Fibroblast of skin of right quadriceps (primary cell): ENCODE results near the gene SAFB.

Experiments used
- DNase-seq: peaks from one replicate; pipeline ENCODE4 v3.0.0-alpha.2; 2013

SAFB gene

DNA sequence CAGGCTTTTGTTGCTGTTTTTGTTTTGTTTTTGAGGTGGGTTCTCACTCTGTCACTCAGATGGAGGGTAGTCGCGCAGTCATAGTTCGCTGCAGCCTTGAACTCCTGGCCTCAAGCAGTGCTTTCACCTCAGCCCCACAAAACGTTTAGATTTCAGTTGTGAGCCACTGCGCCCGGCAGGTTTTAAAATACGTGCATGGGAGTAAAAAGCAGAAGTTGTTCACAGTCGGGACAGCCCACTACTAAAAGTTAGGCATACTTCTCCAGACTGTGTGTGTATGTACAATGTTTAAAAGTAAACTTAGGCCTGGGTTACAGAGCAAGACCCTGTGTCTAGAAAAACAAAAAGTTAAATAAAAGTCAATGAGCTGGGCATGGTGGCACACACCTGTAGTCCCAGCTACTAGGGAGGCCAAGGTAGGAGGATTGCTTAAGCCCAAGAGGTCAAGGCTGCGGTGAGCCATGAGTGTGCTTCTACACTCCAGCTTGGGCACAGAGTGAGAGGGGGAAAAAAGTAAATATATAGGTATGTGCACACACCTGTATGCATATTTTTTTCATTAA lies 6.1 kb downstream of the SAFB start:
- DNase-seq = no peak

DNA sequence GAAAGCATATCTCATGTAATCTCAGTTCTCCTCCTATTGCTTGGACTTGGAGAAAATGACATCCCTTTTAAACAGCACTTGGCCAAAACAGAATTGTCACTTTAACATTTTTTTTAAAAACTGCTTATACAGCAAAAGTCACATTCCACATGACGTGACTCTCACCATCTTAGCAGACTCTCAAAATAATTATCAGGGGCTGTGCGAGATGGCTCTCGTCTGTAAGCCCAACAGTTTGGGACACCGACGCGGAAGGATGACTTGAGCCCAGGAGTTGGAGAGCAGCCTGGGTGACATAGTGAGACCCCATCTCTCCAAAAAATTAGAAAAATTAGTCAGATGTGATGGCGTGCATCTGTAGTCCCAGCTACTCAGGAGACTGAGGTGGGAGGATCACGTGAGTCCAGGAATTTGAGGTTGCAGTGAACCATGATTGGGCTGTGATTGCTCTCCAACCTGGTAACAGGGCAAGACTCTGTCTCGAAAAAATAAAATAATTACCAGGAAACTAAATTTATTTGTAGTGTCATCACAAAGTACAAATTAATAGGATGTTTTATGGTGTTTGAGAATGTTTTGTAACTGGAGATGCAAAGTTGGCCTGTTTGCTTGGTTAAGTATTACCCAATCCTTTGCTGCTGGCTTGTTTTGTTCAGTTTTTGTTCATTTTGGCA lies 8.8 kb downstream of the SAFB start:
- DNase-seq = no peak

- no peak for DNase-seq
Observed at GRCh38 chr19:5632241-5632612, 9.3 kb downstream of the SAFB start.

GRCh38 chr19:5632657-5633056 lies 9.8 kb downstream of the SAFB start:
- no peak for DNase-seq

DNA sequence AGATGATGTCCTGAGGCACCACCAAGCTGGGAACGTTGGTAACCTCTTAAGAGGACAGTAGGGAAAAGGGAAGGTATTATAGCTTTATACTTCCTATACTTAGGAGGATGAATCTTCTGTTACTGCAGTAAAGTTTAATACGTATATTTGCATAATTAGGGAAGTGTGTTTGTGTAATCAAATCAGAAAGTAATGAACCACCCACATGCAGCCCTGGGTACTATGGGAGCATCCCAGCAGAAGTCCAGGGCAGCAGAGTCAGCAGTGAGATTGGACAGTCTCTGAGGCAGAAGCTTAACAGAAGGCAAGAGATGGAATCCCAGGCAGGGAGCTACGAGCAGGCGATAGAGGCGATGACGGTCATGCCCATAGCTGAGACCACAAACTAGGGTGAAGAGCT lies 12.5 kb downstream of the SAFB start:
- no peak for DNase-seq

- peak; percentile 30 for DNase-seq
Observed at GRCh38 chr19:5637971-5638370, 15.1 kb downstream of the SAFB start.

GRCh38 chr19:5641171-5641570 lies 18.3 kb downstream of the SAFB start:
- DNase-seq = no peak

- no peak for DNase-seq
Observed at GRCh38 chr19:5642204-5642603, 19.3 kb downstream of the SAFB start.

GRCh38 chr19:5643060-5643459 lies 20.2 kb downstream of the SAFB start:
- DNase-seq = no peak

DNA sequence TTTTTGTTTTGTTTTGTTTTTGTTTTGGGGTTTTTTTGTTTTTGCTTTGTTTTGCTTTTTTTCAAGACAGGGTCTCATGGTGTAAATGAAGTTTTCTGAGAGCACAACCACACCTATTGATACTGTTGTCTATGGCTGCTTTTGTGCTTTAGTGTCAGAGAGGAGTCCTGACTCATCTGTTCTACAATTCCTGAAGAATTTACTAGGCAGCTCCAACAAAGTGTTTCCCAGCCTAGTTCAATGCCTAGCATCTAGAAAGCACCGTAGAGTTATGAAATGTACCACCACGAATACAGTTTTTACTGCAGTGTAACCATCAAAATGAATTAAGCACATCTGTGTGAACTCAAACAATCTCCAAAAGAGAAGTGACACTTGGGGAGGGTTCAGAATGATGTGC lies 21.2 kb downstream of the SAFB start:
- DNase-seq = no peak

GRCh38 chr19:5645409-5645808 lies 22.5 kb downstream of the SAFB start:
- DNase-seq = no peak

- no peak for DNase-seq
Observed at GRCh38 chr19:5646703-5647102, 23.8 kb downstream of the SAFB start.

DNA sequence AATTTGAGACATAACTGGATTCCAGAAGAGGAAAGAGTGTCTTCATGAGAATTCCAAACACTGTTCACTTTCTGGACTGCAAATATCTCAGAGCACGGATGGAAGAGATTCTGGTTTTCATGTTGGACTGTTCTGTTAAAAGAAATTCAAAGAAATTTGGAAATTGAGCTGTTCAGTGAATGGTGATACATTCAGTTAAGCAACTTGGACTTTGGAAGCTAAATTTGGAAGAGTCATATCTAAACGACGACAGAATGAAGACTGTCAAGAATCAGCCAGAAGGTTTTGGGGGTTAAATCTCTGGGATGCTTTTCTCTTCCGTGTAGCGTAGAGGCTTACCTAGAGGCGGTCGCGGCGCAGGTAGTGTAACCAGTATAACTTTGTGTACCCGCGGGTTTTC lies 25.6 kb downstream of the SAFB start:
- DNase-seq = no peak

DNA sequence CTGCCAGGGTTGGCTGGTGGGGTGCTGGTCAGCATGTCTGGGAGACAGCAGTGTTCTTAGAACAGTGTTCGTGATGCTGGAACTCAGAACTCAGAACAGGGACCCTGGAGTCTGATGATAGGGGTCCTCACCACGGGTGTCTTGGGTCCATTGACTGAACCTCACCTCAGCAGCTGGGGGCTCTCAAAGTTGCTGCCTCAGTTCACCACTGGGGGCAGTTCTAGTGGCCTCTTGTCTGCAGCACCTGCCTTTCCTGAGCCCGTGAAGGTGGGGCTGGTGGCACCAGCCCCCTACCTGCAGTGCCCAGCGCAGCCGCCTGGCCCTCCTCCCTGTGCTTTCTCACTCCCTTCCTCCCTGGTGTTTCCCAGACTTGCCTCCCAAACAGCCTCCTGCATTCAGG lies 28.5 kb downstream of the SAFB start:
- DNase-seq = no peak

DNA sequence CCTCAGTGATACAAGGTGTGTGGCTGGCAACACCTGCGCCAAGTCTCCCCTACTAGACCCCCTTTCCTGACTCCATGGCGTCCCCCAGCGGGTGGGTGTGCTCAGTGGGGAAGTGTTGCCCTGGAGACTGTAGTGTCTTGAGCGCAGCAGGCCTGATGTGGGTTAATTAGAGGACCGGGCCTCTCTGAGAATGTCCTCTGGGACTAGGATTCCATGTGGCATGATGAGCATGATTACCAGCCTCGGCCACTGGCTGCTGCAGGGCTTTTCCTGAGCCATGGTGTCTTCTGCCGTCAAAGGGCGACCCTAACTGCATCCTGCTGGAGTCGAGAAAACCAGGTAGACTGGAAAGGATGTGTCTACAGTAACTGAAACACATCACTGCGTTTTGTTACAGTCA lies 29.4 kb downstream of the SAFB start:
- no peak for DNase-seq

DNA sequence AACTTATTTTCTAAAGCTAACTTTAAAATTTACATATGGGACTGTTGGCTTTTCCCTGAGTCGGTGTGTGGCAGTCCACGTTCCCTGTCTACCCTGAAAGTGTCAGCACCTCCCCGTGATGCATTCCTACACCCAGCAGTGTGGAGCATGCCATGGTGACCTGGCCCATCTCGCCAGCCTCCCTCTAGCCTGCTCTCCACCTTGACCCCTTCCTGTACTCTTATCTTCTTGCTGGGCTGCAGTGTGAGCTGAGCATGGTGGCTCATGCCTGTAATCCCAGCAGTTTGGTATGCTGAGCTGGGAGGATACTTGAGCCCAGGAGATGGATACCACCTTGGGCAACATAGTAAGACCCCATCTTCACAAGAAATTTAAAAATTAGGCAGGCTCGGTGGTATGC lies 32.0 kb downstream of the SAFB start:
- no peak for DNase-seq

DNA sequence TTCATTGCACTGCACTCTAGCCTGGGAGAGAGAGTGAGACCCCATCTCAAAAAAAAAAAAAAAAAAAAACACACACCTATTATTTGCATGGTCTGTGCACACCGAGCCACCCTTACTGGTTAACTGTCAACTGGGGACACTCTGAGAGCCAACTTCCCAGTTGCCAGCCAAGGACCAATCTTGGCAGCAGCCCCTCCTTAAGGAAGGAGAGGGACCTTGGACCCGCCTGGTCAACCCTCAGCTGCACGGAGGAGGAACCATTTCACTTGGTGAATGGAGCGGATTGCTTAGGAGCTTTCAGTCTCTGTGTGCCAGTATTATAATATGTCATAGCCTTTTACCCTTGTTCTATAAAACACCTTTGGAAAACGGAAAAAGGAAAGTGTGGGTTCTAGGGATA lies 32.5 kb downstream of the SAFB start:
- no peak for DNase-seq

DNA sequence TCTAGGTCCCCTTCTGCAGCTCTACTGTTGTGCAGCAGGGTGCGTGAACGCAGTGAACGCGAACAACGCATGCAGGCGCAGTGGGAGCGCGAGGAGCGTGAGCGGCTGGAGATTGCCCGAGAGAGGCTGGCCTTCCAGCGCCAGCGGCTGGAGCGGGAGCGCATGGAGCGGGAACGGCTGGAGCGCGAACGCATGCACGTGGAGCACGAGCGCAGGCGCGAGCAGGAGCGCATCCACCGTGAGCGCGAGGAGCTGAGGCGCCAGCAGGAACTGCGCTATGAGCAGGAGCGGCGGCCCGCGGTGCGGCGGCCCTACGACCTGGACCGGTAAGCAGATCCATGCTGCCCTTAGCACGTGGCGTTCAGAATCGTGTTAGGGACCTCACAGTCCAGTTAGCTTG lies 38.6 kb downstream of the SAFB start:
- DNase-seq = no peak

DNA sequence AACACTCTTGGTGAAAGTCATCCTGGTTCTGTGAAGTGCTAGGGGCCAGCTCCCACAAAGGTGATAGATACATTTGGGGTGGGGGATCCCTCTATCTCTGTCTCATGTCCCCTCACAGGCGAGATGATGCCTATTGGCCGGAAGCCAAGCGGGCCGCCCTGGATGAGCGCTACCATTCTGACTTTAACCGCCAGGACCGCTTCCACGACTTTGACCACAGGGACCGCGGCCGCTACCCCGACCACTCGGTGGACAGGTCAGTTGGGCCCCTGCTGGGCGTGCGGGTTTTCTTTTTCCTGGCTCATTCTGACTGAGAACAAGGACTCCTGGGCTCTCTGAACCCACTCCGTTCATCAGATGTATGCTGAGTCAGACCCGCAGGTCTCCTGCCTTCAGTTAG lies 41.0 kb downstream of the SAFB start:
- DNase-seq = no peak

GRCh38 chr19:5664515-5664914 lies 41.6 kb downstream of the SAFB start:
- no peak for DNase-seq

- peak; percentile 26 for DNase-seq
Observed at GRCh38 chr19:5665781-5666513, 43.1 kb downstream of the SAFB start.

DNA sequence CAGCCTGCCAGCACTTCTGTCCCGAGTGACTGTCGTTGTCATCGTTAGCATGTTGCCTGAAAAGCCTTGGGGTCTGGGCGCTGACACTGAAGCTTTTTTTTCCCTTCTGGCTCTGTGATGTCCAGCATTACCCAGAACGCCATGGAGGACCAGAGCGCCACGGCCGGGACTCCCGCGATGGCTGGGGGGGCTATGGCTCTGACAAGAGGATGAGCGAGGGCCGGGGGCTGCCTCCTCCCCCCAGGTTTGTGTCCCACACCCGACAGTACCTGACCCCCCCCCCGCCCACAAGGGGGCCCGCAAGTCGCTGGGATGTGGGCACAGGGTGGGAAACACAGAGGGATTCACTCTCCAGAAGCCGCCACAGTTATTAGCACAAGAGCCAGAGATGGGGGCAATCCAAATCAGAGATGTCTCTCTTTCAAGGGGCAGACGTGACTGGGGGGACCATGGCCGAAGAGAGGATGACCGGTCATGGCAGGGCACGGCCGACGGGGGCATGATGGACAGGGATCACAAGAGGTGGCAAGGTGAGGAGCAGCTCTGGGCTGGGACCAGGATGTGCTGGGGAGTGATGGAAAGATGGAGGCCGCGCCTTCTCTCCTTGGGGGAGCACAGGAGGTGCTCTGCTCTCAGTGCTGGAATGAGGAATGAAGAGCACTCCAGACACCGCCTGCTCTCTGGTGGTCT lies 44.2 kb downstream of the SAFB start:
- DNase-seq = no peak

- no peak for DNase-seq
Observed at GRCh38 chr19:5667751-5668271, 44.9 kb downstream of the SAFB start.

- no peak for DNase-seq
Observed at GRCh38 chr19:5669212-5669611, 46.3 kb downstream of the SAFB start.
